Anterior cingulate cortex (tissue), 58 donors: ENCODE data around the gene ATG9A.

Experiments
- DNase-seq, 58 donors: peaks; one replicate each; lab custom pipeline; 2025; lab: John Stamatoyannopoulos, UW

The ATG9A gene

GRCh38 chr2:219228041-219228910 lies 1.2 kb downstream of the ATG9A start:
- peak in 1 of 58 donors; percentile 44 for DNase-seq

GRCh38 chr2:219225350-219225749 lies 4.1 kb downstream of the ATG9A start:
- DNase-seq = no peak

- no peak for DNase-seq
These were observed 5.4 kb downstream of the ATG9A start for GRCh38 chr2:219223831-219224610.

GRCh38 chr2:219221957-219222518 lies 7.4 kb downstream of the ATG9A start:
- DNase-seq = peak in 1 of 58 donors; percentile 8

- DNase-seq = no peak
These were observed 8.6 kb downstream of the ATG9A start for GRCh38 chr2:219220652-219221402.

- DNase-seq = no peak
These were observed 9.5 kb downstream of the ATG9A start for GRCh38 chr2:219219784-219220532.

GRCh38 chr2:219218732-219219701 lies 10.4 kb downstream of the ATG9A start, which contains the start of gene ABCB6:
ABCB6 (minus strand) TSS chr2:219218958; CDS start chr2:219218673, 285 bp downstream.
- DNase-seq = peak; percentile 80 to 98 (median 96)

GRCh38 chr2:219218217-219218731 lies 11.2 kb downstream of the ATG9A start:
- DNase-seq = peak in 52 of 58 donors; percentile 34 to 87 (median 75)

GRCh38 chr2:219216535-219216915 lies 12.9 kb downstream of the ATG9A start:
- no peak for DNase-seq

- no peak for DNase-seq
These were observed 13.4 kb downstream of the ATG9A start for GRCh38 chr2:219215871-219216534.

- no peak for DNase-seq
These were observed 14.7 kb downstream of the ATG9A start for GRCh38 chr2:219214786-219215185.

- no peak for DNase-seq
These were observed 15.3 kb downstream of the ATG9A start for GRCh38 chr2:219214141-219214540.

- DNase-seq = no peak
These were observed 15.9 kb downstream of the ATG9A start for GRCh38 chr2:219213486-219214071.

GRCh38 chr2:219213026-219213415 lies 16.4 kb downstream of the ATG9A start:
- no peak for DNase-seq

- DNase-seq = no peak
These were observed 18.5 kb downstream of the ATG9A start for GRCh38 chr2:219210886-219211362.

- DNase-seq = no peak
These were observed 19.1 kb downstream of the ATG9A start for GRCh38 chr2:219210196-219210885.
